Activated T-cell treated with anti-CD3 and anti-CD28 coated beads for 4 hours (primary cell): ENCODE measurements around the gene DUSP5.
"Not testable (repeated sequence)": the region's sequence is repeated elsewhere in the genome, so short reads cannot be mapped to it uniquely, and the experiment has no call there.

Experiments
- DNase-seq: peaks from one replicate; pipeline ENCODE4 v3.0.0-alpha.2; 2020

The DUSP5 gene, protein sequence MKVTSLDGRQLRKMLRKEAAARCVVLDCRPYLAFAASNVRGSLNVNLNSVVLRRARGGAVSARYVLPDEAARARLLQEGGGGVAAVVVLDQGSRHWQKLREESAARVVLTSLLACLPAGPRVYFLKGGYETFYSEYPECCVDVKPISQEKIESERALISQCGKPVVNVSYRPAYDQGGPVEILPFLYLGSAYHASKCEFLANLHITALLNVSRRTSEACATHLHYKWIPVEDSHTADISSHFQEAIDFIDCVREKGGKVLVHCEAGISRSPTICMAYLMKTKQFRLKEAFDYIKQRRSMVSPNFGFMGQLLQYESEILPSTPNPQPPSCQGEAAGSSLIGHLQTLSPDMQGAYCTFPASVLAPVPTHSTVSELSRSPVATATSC

DNA sequence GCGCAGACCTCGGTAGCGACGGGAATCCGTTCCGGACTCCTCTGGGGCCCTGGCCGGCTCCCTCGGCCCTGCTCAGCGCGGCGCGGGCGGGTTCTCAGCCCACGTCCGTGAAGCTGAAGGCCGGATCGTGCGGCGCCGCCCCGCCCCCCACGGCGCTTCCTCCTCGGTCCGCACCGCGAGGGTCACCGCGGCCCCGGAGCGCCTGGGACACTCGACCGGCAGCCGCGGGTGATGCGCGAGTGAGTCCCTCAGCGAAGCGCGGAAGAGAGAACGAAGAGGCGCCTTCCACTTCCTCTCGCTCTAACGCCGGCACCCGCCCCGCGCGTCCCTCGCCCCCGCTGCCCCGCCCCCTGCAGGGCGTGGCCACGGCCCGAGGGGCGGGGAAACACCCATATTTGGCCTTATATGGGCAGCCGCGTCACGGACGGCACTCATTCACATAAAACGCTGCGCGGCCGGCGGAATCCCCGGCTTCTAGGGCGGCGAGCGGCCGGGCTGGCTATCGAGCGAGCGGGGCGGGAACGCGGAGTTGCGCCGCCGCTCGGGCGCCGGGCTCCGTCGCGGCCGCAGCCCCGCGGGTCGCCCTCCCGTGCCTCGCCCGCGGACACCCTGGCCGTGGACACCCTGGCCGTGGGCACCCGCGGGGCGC lies at the start of gene DUSP5:
Gene DUSP5, plus strand, starts transcription at position 470 of the 649 bp plus-strand sequence. CDS start 215 bp downstream, outside the sequence.
- DNase-seq, result peak; percentile 96

DNA sequence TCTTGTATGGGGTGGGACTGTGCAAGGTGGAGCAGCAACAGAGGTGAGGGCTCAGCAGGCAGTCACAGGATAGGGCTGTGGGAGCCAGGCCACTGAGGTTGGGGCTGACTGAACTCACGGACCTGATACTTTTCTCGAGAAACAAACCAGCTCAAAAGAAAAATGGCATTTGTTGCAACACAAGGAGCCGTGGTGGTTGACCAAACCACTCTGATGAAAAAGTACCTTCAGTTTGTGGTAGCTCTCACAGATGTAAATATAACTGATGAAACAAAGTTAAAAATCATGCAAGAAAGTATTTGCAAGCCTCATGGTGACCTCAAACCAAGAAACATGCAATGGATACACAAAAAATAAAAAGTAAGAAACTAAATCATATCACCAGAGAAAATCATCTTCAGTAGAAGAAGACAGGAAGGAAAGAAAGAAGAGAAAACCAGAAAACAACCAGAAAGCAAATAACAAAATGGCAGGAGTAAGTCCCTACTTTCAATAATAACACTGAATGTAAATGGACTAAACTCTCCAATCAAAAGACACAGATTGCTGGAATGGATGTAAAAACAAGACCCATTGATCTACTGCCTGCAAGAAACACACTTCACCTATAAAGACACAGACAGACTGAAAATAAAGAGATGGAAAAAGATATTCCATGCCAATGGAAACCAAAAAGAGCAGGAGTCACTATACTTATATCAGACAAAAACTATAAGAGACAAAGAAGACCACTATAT lies 48.9 kb upstream of the DUSP5 start:
- DNase-seq, result no peak

DNA sequence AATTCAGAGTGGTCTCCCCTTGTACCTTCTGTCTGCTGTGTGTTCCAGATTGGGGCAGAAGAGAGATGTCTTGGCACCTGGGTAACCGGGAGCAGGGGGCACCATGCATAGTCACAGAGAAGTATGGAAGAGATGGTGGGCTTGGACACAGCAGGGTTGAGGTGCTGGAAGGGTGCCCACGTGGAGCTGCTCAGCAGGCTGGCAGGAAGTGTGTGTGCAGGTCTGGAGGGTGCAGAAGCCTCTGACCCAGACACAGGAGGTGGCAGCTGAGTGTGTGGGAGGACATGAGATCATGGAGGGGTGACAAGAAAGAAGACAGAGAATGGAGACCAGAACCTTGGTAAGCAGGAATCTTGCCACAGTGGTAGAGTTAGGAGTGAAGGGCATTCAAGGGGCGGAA lies 42.3 kb upstream of the DUSP5 start:
- peak; percentile 32 for DNase-seq

DNA sequence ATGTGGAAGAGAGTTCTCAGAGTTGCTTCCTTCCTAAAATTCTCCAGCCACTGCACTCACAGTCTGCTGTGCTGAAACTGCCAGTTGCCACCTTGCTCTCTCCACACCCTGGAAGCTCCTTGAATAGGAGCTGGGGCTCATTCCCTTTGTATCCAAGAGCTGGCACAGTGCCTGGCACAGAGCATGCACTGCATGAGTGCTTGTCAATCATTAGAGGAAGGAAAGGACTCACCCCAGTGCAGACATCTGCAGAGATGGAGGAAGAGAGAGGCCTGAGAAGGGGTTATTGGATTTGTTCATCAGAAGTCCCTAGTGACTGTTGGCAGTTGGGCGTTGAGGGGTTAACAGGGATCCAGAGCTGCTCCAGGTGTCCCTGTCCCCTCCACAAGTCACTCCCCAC lies 41.7 kb upstream of the DUSP5 start:
- DNase-seq, result no peak

DNA sequence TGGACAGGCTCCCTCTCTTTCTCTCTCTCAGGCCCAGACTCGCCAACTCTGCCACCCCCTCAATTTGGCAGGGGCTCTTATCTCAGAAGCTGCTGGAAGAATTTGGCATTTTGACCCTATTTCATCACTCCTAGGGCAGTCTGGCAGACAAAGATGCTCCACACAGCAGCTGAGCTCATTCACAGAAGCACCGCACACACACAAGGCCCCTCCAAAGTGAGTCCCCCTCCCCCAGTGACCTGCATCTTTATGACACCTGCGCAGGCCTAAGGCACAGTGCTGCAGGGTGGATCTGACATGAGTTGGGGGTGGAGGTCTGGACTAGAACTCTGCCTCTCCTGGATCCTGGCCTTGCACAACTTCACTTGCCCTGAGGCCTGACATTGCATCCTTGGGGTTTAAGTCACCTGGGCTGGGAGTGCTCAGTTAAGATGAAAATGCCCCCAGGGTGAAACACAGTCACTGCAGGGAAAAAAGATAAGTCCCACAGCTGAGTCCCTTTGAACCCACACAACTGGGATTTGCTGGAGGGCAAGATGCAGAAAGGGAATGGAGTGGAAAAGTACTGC lies 41.1 kb upstream of the DUSP5 start:
- DNase-seq, result no peak

DNA sequence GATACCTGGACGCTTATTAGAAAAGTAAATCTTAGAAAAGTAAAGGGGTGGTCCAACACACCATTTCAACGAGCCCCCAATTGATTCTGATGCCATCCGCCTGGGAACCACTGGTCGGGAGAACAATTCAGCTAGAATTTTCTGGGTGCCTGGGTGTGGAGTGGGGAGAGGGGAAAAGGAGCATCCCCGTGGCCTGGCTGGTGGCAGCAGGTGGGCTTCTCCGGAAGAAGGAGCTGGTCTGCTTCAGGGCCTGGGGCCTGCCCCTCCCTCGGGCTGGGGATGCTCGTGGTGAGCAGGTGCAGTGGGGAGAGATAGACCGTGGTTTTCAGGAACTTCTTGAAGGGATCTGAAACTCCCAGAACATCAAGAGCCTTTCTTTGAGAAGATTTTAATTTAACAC lies 39.9 kb upstream of the DUSP5 start:
- no peak for DNase-seq

DNA sequence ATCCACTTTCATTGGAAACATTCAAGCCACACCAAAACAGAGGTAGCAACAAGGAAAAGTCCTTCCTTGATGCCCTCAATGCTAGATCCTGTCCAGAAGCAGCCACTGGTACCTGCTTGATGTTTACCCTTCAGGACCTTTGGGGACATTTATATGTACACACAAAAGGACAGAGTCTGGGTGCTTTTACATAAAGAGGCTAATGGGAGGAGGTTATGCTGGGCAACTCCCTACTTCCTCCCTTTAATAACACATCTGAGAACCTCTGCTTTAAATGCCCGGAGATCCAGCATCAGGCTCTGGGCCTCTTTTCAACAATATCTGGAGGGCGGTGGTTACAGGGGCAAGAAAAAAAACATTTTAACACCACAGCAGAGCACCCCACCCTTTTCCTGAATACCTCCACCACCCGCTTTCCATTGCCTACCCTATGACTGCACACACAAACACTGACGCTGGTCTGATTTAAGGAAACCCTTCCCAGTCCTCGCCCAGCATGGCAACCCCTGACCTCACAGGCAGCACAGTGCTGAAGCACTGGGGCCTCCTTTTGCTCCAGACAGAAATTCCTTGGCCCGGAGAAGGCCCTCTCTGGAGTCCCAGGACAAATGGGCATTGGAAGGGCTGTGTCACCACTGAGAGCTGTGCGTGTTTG lies 39.3 kb upstream of the DUSP5 start:
- DNase-seq, result no peak

DNA sequence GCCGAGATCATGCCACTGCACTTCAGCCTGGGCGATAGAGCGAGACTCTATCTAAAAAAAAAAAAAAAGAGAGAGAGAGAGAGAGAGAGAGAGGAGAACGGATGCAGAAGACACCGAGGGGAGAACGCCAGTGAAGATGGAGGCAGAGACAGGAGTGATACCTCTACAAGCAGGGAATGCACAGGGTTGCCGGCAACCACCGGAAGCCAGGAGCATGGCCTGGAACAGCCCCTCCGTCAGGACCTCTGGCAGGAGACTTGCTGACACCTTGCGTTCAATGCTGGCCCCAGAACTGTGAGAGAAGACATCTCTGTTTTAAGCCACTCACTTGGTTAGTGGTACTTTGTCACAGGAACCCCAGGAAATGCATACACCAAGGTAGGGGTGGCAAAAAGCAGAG lies 38.1 kb upstream of the DUSP5 start:
- no peak for DNase-seq

DNA sequence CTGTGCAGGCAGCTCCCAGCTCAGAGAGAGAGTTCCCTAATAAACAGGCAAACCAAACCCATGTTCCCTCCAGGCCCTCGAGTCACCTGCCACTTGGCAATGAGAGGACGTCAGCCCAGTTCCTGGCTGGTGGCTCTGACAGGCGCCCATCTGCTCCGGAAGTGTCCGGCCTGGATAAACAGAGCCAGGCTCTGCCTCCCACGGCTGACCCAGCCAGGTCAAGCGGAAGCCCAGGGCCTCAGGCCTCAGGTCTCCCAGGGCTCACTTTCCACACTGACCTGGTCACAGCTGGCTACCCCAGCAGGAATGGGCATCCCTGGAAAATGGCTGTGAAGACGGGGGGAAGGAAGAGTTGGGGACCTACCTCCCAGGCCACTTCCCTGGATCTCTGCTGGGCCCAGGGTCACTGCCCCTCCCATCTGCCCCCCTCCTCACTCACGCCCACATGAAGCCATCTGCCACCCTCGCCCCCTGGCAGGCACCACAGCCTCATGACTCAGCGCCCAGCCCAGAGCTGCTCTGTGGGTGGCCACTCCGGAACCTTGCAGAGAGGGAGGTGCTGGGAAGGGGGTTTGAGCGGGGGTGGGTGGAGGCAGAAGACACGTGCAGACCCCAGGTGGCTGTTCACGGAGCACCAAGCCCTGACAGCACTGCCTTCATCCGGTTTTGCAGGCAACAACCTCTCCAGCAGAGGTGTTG lies 37.4 kb upstream of the DUSP5 start:
- peak; percentile 48 for DNase-seq

DNA sequence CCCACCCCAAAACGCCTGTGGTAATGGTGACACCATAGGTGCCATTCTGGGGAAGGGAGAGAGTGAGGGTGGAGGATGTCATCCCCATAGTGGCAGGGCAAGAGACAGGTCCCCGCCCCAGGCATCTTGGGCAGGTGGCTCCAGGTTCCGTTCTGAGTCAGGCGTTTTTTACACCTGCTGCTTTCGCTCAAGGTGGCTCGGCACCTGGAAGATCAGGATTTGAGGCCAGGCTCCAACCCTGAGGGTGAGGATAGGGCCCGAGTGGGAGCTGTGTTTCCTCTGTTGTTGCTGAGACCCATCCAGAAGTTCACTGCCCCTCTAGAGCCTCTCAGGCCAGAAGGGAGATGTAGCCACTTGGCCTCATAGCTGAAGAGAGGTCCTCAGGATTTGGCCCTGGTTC lies 36.6 kb upstream of the DUSP5 start:
- DNase-seq, result no peak

DNA sequence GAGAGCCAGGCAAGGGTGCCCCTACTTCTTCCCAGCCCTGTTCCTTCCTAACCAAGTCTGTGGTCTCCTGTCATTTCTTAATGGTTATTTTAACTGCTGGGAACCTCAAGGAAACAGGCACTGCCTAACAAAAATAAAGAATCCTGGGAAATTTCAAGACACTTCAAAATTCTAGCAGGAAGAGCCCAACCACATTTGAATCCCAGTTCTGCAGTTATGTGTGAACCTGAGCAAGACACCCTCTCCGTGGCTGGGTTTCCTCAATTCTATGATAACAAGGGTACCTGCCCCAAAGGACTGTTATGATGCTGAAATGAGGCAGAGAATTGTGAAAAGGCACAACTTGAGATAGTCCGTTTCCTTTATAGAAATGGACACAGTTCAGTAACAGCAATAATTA lies 36.2 kb upstream of the DUSP5 start:
- no peak for DNase-seq

DNA sequence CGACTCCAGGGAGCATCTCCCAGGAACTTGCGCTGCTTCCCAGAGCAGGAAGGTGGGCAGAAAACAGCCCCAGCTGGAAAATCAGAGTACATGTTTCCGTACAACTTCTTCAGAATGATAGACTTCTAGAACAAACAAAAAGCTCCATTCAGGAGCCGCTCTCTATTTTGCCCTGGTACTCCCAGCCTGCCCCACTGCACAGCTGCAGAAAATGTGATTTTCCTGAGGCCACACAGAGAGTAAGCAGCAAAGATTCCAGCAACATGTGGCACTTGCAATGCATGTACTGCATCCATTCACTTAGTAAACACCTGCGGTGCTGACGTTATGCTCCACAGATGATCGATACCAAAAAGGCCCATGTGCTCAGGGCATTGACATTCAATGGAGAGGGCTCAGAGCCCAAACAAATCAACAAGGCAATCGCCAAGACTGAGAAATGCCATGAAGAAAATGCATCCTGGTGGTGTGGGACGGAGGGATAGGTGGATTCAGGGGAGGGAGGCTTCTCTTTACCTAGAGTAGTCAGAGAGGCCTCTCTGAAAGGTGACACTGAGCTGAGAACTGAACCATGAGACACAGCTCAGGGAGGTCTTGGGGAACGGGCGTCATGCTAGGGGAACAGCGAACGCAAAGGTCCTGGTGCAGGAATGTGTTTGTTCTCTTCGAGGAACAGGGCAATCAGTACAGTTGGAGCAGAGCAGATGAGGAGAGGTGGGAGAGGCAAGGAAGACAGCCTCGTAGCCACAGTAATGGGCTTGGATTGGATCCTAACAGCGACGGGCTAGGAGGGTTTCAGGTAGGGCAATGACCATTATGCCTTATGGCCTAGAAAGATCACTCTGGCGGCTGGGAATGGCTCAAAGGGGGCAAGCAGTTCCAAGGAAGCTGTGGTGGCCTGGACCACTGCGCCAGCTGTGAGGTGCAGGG lies 35.3 kb upstream of the DUSP5 start:
- no peak for DNase-seq

DNA sequence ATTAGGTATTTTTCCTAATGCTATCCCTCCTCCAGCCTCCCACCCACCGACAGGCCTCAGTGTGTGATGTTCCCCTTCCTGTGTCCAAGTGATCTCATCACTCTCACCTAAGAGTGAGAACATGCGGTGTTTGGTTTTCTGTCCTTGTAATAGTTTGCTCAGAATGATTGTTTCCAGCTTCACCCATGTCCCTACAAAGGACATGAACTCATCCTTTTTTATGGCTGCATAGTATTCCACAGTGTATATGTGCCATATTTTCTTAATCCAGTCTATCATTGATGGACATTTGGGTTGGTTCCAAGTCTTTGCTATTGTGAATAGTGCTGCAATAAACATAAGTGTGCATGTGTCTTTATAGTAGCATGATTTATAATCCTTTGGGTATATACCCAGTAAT lies 29.4 kb upstream of the DUSP5 start:
- not testable (repeated sequence) for DNase-seq

DNA sequence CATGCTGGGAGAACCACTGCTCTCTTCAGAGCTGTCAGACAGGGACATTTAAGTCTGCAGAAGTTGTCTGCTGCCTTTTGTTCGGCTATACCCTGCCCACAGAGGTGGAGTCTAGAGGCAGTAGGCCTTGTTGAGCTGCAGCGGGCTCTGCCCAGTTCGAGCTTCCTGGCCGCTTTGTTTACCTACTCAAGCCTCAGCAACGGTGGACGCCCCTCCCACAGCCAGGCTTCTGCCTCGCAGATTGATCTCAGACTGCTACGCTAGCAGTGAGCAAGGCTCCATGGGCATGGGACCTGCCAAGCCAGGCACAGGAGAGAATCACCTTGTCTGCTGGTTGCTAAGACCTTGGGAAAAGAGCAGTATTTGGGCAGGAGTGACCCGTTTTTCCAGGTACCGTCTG lies 27.2 kb upstream of the DUSP5 start:
- not testable (repeated sequence) for DNase-seq

DNA sequence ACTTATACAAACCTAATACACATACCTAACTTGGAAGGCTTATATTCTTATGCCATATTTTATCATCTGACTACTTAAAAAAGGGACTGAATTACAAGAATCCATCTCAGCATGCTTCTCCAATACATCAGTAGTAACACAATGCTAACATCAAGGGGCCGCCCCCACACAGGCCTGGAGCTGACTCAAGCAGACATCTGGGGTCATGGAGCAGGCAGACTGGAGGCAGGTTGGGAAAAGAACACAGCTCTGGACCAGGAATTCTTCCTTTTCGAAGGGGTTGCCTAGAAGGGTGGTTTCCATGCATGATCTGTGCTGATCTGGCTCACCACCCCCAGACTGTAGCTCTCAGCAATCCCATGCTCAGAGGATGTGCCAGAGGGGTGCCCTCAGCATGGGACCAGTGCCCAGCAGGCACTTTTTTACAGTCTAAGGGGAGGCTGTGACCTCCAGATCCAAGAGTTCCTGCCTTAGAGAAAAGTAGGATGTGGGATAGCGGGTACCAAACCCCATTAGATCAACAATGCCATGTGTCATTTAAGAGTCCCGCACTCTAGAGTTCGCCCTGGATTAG lies 26.1 kb upstream of the DUSP5 start:
- DNase-seq, result no peak

DNA sequence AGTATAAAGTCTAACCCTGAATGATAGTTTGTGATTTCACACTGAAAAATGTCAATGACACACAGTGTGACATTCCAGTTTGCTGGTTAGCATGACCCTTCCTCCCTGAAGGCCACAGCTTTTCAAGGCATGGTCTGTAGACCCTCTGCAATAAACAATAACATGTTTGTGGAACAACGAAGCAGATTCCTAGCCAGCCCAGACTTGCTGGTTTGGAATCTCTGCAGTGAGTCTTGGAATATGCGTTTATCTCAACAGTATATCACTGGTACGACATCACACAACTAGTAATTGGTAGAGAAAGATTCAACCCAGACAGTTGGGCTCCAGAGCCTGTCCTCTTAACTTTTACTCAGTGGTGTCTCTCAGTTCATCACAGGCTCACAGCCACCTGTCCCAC lies 23.7 kb upstream of the DUSP5 start:
- DNase-seq, result no peak

DNA sequence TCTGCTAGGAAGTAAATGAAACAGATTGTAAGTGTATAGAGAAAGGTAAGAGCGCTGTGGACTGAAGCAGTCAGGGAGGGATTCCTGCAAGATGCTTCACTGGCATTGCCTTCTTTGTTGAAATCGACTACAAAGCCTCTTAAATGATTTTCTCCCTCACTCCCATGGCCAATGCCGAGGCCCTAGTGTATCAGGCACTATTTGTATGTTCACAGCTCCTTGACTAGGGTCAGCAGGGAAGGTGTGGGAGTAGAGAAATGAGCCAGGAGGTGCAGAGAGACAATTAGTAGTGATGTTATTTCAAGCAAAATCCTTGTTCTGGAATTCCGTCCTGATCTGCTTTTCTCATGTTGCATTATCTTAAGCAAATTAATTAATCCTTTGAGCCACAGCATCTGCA lies 22.9 kb upstream of the DUSP5 start:
- DNase-seq, result no peak

DNA sequence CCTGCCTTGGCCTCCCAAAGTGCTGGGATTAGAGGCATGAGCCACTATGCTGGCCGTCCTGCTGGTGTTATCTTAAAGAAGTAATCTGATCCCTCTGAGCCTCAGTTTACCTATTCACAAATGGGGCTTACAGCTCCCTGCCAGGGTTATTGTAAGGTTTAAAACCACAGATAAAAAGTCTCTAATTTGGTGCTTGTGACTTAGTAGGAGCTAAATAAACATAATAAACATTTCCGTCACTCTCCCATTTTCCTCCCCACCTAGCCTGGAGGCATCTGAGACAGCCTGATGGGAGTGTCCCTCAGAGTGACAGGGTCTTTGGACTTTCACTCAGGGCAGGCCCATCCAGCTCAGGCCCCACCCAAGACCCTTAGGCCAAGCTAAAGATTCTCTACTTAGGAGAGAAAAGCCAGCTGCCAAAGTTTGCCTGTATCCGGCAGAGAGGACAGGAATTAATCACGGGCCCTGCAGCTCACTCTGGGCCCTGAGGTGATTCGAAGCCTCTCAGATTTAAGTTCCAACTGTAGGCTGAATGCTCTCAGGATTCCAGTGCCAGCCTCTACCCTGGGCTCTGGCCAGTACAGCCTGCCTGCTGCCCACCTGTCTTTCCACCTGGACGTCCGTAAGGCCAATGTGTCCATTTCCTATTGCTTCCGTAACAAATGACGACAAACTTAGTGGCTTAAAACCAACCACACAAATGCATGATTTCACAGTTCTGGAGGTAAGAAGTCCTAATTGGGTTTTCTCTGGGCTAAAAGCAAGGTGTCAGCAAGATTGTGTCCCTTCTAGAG lies 21.8 kb upstream of the DUSP5 start:
- DNase-seq, result no peak

DNA sequence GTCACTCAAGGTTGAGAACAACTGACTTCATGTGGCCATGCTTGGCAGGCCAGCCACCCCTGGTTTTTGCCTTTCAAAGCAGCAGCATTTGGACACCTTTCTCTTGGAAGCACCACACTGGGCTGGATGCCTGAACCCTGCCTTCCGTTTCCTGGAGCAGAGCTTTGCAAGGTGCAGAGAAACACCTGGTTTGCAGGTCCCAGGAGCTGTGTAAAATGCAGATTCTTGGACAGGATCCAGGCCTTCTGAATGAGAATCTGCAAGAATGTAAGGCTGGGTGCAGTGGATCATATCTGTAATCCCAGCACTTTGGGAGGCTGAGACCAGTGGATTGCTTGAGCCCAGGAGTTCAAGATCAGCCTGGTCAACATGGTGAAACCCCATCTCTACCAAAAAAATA lies 18.0 kb upstream of the DUSP5 start:
- DNase-seq, result no peak

DNA sequence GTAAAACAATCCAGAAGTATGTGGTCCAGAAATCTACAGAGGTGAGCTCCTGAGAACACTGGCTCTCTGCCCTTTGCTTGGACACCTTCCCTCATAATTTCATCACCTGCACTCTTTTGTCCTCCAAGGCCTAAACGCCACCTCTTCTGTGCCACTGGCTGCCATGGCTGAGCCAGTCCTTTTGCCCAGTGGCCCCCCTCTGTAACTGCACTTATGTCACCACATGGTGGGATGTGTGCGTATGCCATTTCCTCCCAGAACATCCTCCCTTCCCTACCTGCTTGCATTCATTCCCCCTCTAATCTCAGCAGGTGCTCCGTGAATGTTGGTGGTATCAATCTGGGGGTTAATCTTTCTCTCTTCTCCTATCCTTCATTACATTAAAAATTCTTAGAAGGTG lies 17.3 kb upstream of the DUSP5 start:
- no peak for DNase-seq
